Osteoblast (primary cell): ENCODE results near the gene ELL2. TPM values are rescaled to one million over a fixed set of nuclear protein-coding genes. Genes with fewer than 3 reads are reported as not detected.

Experiments used
- DNase-seq: peaks from one replicate; pipeline ENCODE4 v3.0.0; 2011; ENCODE audit warnings: low spot score, mixed read lengths; ENCODE audit not compliant: insufficient read length; ENCODE audit errors: missing footprints
- H2AFZ ChIP-seq: 2 replicates; pipeline ENCODE4 v1.6.0; 2011; ENCODE audit warnings: mild to moderate bottlenecking, low read length
- H3K27ac ChIP-seq: 2 replicates; pipeline ENCODE4 v1.5.1; 2011; ENCODE audit warnings: mild to moderate bottlenecking, low read depth, low read length, moderate library complexity
- H3K27me3 ChIP-seq: 2 replicates; pipeline ENCODE4 v1.6.0; 2012; ENCODE audit warnings: mild to moderate bottlenecking, control low read depth, inconsistent platforms, low read length, moderate library complexity; ENCODE audit not compliant: insufficient read depth
- H3K36me3 ChIP-seq: 2 replicates; pipeline ENCODE4 v1.5.1; 2011; ENCODE audit warnings: mild to moderate bottlenecking, low read length, control low read depth, moderate library complexity; ENCODE audit not compliant: insufficient read depth
- H3K4me1 ChIP-seq: 2 replicates; pipeline ENCODE4 v1.5.1; 2011; ENCODE audit warnings: mild to moderate bottlenecking, low read length, control low read depth, moderate library complexity; ENCODE audit not compliant: insufficient read depth
- H3K4me2 ChIP-seq: 2 replicates; pipeline ENCODE4 v1.6.0; 2011; ENCODE audit warnings: mild to moderate bottlenecking, low read length; ENCODE audit not compliant: insufficient read depth
- H3K4me3 ChIP-seq: fragments of 200-600 bp; sonication (generic); 3 replicates; pipeline ENCODE4 v1.5.1; 2012; ENCODE audit warnings: mild to moderate bottlenecking, low read length, inconsistent platforms; ENCODE audit not compliant: insufficient read depth
- H3K79me2 ChIP-seq: 2 replicates; pipeline ENCODE4 v1.6.0; 2012; ENCODE audit warnings: mild to moderate bottlenecking, low read length, control low read depth, inconsistent platforms; ENCODE audit not compliant: insufficient read depth
- H3K9me3 ChIP-seq: 2 replicates; pipeline ENCODE4 v1.5.1; 2011; ENCODE audit warnings: low read depth, low read length, control low read depth
- H4K20me1 ChIP-seq: 2 replicates; pipeline ENCODE4 v1.6.0; 2012; ENCODE audit warnings: mild to moderate bottlenecking, low read length, control low read depth; ENCODE audit not compliant: insufficient read depth
- total RNA-seq: library from RNA; depleted of rRNA; stranded (reverse); fragments of >200 nt; gene quantifications from 2 replicates; pipeline ENCODE4 v1.2.3, GENCODE V29; 2012
- TF ChIP-seq, protein P1 (sequence below): IDR thresholded peaks from 2 replicates; pipeline ENCODE4 v1.5.1; 2011; ENCODE audit warnings: mild to moderate bottlenecking, low read depth, low read length, moderate library complexity; ENCODE audit errors: extremely low read depth

Gene ELL2
- total RNA-seq, 1 donor, result 123 TPM

DNA sequence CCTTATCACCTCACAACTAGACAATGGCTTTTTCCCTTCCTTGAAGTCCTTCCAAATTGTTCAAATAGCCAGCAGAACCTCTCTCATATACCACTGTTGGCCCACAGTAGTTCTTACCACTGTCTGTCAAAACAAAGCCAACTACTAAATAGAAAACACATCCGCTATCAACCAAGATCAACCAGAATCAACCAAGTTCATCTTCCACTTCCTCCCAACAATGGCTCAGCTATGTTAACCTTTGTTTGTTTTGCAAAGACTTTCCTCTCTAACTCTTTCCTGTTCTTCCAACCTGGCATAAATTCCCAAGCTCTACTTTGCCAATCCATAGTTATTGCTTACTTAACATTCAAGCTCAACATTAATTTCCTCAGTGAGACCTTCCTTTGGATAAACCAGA lies 15.2 kb downstream of the ELL2 start:
- Histone ChIP-seq H3K4me3 (no peak overlapping the region), H3K4me2 (no peak overlapping the region), H3K9me3 (no peaks in the 10 kb centered on the region), H3K27ac (no peak overlapping the region), H4K20me1 (peaks cover 69% of the 10 kb centered on the region), H3K27me3 (no peaks in the 10 kb centered on the region), H2AFZ (no peak overlapping the region), H3K36me3 (peaks cover 7% of the 10 kb centered on the region), H3K79me2 (peaks cover 95% of the 10 kb centered on the region), H3K4me1 (peaks cover 19% of the 10 kb centered on the region)
- TF ChIP-seq, protein P1, sequence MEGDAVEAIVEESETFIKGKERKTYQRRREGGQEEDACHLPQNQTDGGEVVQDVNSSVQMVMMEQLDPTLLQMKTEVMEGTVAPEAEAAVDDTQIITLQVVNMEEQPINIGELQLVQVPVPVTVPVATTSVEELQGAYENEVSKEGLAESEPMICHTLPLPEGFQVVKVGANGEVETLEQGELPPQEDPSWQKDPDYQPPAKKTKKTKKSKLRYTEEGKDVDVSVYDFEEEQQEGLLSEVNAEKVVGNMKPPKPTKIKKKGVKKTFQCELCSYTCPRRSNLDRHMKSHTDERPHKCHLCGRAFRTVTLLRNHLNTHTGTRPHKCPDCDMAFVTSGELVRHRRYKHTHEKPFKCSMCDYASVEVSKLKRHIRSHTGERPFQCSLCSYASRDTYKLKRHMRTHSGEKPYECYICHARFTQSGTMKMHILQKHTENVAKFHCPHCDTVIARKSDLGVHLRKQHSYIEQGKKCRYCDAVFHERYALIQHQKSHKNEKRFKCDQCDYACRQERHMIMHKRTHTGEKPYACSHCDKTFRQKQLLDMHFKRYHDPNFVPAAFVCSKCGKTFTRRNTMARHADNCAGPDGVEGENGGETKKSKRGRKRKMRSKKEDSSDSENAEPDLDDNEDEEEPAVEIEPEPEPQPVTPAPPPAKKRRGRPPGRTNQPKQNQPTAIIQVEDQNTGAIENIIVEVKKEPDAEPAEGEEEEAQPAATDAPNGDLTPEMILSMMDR, result no peak
- no peak for DNase-seq

DNA sequence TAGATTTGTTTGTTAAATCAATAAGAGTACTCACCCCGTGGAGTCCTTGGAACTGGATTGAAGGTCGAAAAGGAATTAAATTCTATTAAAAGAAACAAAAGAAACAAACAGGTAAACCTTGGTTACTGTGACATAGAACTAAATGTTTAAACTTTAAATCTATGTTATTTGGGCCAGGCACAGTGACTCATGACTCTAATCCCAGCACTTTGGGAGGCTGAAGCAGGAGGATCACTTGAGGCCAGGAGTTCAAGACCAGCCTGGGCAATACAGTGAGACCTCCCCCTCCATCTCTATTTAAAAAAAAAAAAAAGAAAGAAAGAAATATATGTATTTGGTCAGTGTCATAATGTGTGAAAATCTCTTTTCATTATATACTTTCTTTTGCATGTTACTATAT lies 18.7 kb downstream of the ELL2 start:
- no peaks in the 10 kb centered on the region for H3K27me3 ChIP-seq
- H3K4me3 ChIP-seq, result no peak overlapping the region
- peaks cover 97% of the 10 kb centered on the region for H3K79me2 ChIP-seq
- H3K36me3 ChIP-seq, result peaks cover 23% of the 10 kb centered on the region
- H3K4me1 ChIP-seq, result peaks cover 30% of the 10 kb centered on the region
- DNase-seq, result no peak
- H3K9me3 ChIP-seq, result no peaks in the 10 kb centered on the region
- H3K27ac ChIP-seq, result no peak overlapping the region
- H4K20me1 ChIP-seq, result peaks cover 77% of the 10 kb centered on the region
- H2AFZ ChIP-seq, result no peak overlapping the region
- TF ChIP-seq, protein P1, result no peak
- no peak overlapping the region for H3K4me2 ChIP-seq

DNA sequence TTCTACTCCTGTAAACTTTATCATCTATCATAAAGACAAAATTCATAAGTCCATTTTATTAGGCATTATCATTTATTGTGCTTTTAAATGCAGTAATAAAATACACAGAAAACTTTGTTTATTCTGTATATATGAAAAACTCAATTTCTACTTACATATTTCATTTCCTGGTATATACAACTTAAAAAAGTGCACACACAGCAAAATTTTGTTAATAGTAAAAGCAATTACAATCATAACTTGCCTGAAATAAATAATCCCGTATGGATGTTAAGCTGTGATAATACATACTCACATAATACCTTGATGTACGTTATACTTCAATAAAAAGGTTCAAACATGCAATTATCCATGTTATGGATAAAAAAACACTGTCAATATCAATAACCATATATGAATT lies 19.2 kb downstream of the ELL2 start:
- H3K36me3 ChIP-seq, result peaks cover 23% of the 10 kb centered on the region

DNA sequence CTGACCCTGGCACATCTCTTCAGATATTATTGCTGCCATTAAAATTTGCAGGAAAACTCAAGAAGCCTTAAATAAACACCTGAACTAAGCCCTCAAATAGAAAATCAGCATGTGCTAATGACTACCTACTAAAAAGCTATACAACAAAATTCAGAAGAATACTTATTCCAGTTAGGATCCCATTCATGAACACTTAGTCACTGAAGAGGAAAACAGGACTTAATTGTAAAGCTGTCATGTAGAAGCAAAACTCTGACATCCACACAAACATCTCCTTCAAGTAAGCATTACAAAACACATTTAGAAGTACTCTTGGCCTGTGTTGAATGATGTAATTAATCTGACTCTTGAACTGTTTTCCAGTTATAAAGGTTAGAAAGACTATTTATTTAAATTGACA lies 19.9 kb downstream of the ELL2 start:
- Histone ChIP-seq H4K20me1 (peaks cover 72% of the 10 kb centered on the region), H3K79me2 (peaks cover 95% of the 10 kb centered on the region), H3K4me1 (peaks cover 40% of the 10 kb centered on the region), H3K9me3 (no peaks in the 10 kb centered on the region), H3K36me3 (peaks cover 23% of the 10 kb centered on the region), H3K4me3 (no peak overlapping the region), H3K4me2 (peak overlapping the region; percentile 23), H3K27ac (peak overlapping the region; percentile 4), H2AFZ (no peak overlapping the region), H3K27me3 (no peaks in the 10 kb centered on the region)
- TF ChIP-seq, protein P1, result no peak
- no peak for DNase-seq

More for the DNA sequence above, 19.2 kb downstream of the ELL2 start:
- Histone ChIP-seq H4K20me1 (peaks cover 73% of the 10 kb centered on the region), H3K4me2 (no peak overlapping the region), H3K4me1 (peaks cover 35% of the 10 kb centered on the region), H3K79me2 (peaks cover 96% of the 10 kb centered on the region), H3K9me3 (no peaks in the 10 kb centered on the region), H2AFZ (no peak overlapping the region), H3K27ac (no peak overlapping the region), H3K27me3 (no peaks in the 10 kb centered on the region), H3K4me3 (no peak overlapping the region)
- no peak for DNase-seq
- TF ChIP-seq, protein P1, result no peak
